Vagina (tissue), 2 donors: ENCODE results near the gene ARHGAP27. TPM values are rescaled to one million over a fixed set of nuclear protein-coding genes. Genes with fewer than 3 reads are reported as not detected.
A peak's percentile ranks its signal among the peaks of the same experiment; 100 is the strongest.
"Not testable (repeated sequence)": the region's sequence is repeated elsewhere in the genome, so short reads cannot be mapped to it uniquely, and the experiment has no call there.

Experiments
- DNase-seq, 2 donors: peaks; one replicate each; pipeline ENCODE4 v3.0.0-alpha.2; 2017; ENCODE audit errors: extremely low spot score in 2 of 2
- H3K27ac ChIP-seq: fragments of 200-600 bp; sonication (generic); one replicate; pipeline ENCODE4 v1.5.1; 2019
- H3K27me3 ChIP-seq: fragments of 200-600 bp; sonication (generic); one replicate; pipeline ENCODE4 v1.5.1; 2019
- H3K36me3 ChIP-seq, 2 donors: fragments of 200-600 bp; sonication (generic); one replicate each; pipeline ENCODE4 v1.5.1; 2017 to 2019
- H3K4me1 ChIP-seq: fragments of 200-600 bp; sonication (generic); one replicate; pipeline ENCODE4 v1.5.1; 2019
- H3K4me3 ChIP-seq, 2 donors: fragments of 200-600 bp; sonication (generic); 1 replicate in 1 of 2; 2 replicates in 1 of 2; pipeline ENCODE4 v1.5.1; 2016 to 2019
- H3K9me3 ChIP-seq: fragments of 200-600 bp; sonication (generic); one replicate; pipeline ENCODE4 v1.5.1; 2019
- POLR2A ChIP-seq, 2 donors: fragments of 450-650 bp; IDR thresholded peaks; one replicate each; pipeline ENCODE4 v1.6.1; 2017; ENCODE audit warnings: antibody characterized with exemption in 2 of 2, mild to moderate bottlenecking in 2 of 2, moderate library complexity in 2 of 2
- POLR2AphosphoS5 ChIP-seq, 2 donors: sonication (generic); formaldehyde crosslinking; IDR thresholded peaks; one replicate each; pipeline ENCODE4 v1.9.0; 2017; ENCODE audit warnings: antibody characterized with exemption in 2 of 2, mild to moderate bottlenecking in 2 of 2, low read depth in 1 of 2; ENCODE audit not compliant: insufficient read depth in 1 of 2
- intact Hi-C: fragments of 100-400 bp; cut with DNase I; formaldehyde crosslinking; loops from one replicate; pipeline ENCODE4 v1.15.1; 2023
- total RNA-seq: library from RNA; depleted of rRNA; stranded (reverse); fragments of >200 nt; gene quantifications from one replicate; pipeline ENCODE4 v1.2.3, GENCODE V29; 2016
- TF ChIP-seq, protein P1 (sequence below), 3 experiments: fragments of 450-650 bp in 2 of 3; fragments of 200-600 bp in 1 of 3; sonication (generic) in 1 of 3; IDR thresholded peaks; one replicate each; pipeline ENCODE4 v1.5.1; 2017 to 2019; ENCODE audit warnings: antibody characterized with exemption in 3 of 3, mild to moderate bottlenecking in 2 of 3, moderate library complexity in 2 of 3

The ARHGAP27 gene
- total RNA-seq, 1 donor from 2014 or later: 80.0 TPM

DNA sequence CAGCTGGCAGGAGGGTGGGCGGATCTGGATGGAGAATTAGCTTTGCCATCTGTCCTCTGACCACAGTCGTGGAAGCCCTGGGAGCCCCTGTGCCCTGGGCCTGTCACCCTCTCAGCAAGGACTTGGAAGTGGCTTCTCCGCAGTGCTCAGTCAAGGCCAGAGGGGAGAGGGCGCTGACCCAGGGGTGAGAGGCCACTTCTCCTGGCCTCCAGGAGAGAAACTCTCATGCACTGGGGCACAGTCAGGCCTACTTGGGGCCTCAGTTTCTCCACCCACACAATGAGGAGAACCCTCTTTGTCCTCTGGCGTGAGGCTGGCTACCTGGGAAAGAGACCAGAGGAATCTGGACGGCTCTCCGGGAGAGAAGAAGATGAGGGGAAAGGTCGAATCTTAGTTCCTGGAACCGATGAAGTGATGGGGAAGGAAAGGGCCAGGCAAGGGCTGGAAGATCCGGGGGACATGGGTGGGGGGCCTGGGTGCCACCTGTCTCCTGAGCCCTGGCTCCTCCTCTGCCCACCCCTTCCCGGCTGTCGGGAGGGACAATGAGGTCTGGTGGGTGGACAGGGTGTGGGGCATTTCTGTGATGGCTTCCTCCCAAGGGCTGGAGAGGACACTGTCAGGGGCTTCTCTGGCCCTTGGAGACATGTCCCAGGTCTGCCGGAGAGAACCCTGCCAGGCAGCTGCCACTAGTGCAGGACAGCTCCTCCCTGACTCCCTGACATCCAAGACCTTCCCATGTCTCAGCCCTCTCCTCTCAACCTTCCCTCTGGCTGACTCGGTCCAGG, 9.0 kb upstream of the ARHGAP27 start:
- Histone ChIP-seq H3K4me3 (no peak overlapping the region), H3K27me3 (no peaks in the 10 kb centered on the region), H3K36me3 (peaks cover 0 to 38% of the 10 kb centered on the region in 2 donors), H3K9me3 (no peaks in the 10 kb centered on the region), H3K4me1 (peaks cover 14% of the 10 kb centered on the region), H3K27ac (no peak overlapping the region)
- intact Hi-C loops: no loop called here
- TF ChIP-seq, protein P1, sequence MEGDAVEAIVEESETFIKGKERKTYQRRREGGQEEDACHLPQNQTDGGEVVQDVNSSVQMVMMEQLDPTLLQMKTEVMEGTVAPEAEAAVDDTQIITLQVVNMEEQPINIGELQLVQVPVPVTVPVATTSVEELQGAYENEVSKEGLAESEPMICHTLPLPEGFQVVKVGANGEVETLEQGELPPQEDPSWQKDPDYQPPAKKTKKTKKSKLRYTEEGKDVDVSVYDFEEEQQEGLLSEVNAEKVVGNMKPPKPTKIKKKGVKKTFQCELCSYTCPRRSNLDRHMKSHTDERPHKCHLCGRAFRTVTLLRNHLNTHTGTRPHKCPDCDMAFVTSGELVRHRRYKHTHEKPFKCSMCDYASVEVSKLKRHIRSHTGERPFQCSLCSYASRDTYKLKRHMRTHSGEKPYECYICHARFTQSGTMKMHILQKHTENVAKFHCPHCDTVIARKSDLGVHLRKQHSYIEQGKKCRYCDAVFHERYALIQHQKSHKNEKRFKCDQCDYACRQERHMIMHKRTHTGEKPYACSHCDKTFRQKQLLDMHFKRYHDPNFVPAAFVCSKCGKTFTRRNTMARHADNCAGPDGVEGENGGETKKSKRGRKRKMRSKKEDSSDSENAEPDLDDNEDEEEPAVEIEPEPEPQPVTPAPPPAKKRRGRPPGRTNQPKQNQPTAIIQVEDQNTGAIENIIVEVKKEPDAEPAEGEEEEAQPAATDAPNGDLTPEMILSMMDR (IDR thresholded peaks at IDR 0.05): no peak
- TF ChIP-seq POLR2A (IDR thresholded peaks at IDR 0.05) (no peak), POLR2AphosphoS5 (IDR thresholded peaks at IDR 0.05; ENCODE audit: insufficient read depth in 1 of 2, low read depth in 1 of 2) (no peak)
- no peak for DNase-seq

DNA sequence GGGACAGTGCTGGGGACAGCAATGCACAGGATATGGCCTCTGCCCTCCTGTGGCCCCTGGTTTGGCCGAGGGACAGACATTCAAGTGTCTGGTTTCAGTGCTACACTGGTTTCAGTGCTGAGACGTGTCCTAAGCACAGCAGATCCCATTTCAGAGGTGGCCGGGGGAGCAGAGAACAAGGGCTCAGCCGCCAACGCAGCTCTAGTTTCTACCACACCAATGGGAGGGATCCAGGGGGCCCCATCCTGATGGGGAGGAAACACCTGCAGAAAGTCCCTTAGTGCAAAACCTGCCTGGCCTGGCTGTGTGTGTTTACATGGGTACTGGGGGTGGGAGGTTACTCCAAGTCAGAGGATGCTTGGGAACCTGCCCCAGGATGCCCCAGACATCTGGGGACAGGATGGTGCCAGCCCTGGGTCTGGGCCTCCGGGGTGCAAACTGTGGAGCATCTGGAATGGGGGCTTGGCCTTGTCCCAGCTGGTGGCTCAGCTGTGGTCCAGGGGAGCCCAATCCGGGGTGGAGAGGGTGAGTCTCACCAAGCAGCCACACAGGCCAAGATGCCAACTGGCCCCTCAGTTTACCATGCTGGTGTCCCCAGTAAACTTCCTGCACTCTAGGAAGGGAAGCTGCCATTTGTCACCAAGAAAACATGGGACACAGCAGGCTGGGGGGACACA, 8.3 kb upstream of the ARHGAP27 start:
- H3K9me3 ChIP-seq, intact Hi-C loops, DNase-seq, H3K27me3 ChIP-seq, H3K4me3 ChIP-seq: not testable (repeated sequence)
- H3K4me1 ChIP-seq: peaks cover 14% of the 10 kb centered on the region
- peak overlapping the region; percentile 33 for H3K27ac ChIP-seq
- peaks cover 0 to 41% of the 10 kb centered on the region in 2 donors for H3K36me3 ChIP-seq

DNA sequence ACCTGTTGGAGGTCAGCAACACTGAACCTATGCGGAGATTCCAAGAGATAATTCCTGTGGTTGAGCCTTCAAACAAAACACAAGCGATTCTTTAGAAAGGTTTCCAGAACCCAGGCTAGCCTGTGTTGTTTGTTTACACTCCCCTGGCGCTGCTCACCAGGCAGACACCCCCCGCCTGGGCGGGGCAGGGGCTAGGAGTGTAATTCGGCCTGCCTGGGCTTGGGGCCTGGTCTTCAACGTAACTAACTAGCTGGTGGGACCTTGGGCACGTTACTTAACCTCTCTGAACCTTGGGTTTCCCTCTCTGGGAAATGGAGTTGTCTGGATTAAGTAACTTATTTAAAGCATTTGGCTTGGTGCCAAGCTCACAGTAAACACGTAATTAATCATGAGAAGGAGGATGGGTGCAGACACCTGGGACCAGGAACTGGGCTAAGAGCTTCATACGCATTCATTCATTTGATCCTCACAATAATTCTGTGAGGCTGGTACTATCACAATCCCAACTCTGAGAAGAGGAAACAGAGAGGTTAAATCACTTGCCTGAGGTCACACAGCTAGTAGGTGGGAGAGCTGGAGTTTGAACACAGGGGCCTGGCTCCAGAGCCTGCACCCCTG, 7.6 kb upstream of the ARHGAP27 start:
- Histone ChIP-seq H3K4me3 (no peak overlapping the region), H3K27me3 (no peaks in the 10 kb centered on the region), H3K27ac (peak overlapping the region; percentile 33), H3K4me1 (peaks cover 14% of the 10 kb centered on the region), H3K36me3 (peaks cover 0 to 39% of the 10 kb centered on the region in 2 donors), H3K9me3 (no peaks in the 10 kb centered on the region)
- intact Hi-C loops: no loop called here
- DNase-seq: no peak
- TF ChIP-seq, protein P1 (IDR thresholded peaks at IDR 0.05): no peak
- TF ChIP-seq POLR2AphosphoS5 (IDR thresholded peaks at IDR 0.05; ENCODE audit: insufficient read depth in 1 of 2, low read depth in 1 of 2) (no peak), POLR2A (IDR thresholded peaks at IDR 0.05) (no peak)

- TF ChIP-seq POLR2AphosphoS5 (IDR thresholded peaks at IDR 0.05; ENCODE audit: insufficient read depth in 1 of 2, low read depth in 1 of 2) (no peak), POLR2A (IDR thresholded peaks at IDR 0.05) (no peak)
- TF ChIP-seq, protein P1 (IDR thresholded peaks at IDR 0.05): no peak
- peaks cover 0 to 33% of the 10 kb centered on the region in 2 donors for H3K36me3 ChIP-seq
- no peaks in the 10 kb centered on the region for H3K27me3 ChIP-seq
- intact Hi-C loops: no loop called here
- H3K9me3 ChIP-seq: no peaks in the 10 kb centered on the region
- no peak for DNase-seq
- H3K27ac ChIP-seq: no peak overlapping the region
- H3K4me1 ChIP-seq: peaks cover 14% of the 10 kb centered on the region
- no peak overlapping the region for H3K4me3 ChIP-seq
Measured at GRCh38 chr17:45438931-45439610, 6.4 kb upstream of the ARHGAP27 start.
